Keratinocyte (primary cell): ENCODE measurements around the gene KCNK18. TPM values are rescaled to one million over a fixed set of nuclear protein-coding genes. Genes with fewer than 3 reads are reported as not detected.

Experiments
- DNase-seq: peaks from one replicate; pipeline ENCODE4 v3.0.0-alpha.2; 2011; ENCODE audit warnings: low read depth, missing footprints, low spot score
- FAIRE-seq: peaks from 2 replicates; lab custom pipeline; 2011; peaks lifted over from hg19 to GRCh38; lab: Jason Lieb, UNC
- H2AFZ ChIP-seq: 2 replicates; pipeline ENCODE4 v1.6.0; 2012; ENCODE audit warnings: low read length, control low read depth, inconsistent platforms; ENCODE audit not compliant: control insufficient read depth
- H3K27ac ChIP-seq: 2 replicates; pipeline ENCODE4 v1.5.1; 2011; ENCODE audit warnings: low read length; ENCODE audit not compliant: control insufficient read depth, insufficient read depth
- H3K27me3 ChIP-seq: 3 replicates; pipeline ENCODE4 v1.6.0; 2011; ENCODE audit warnings: low read length; ENCODE audit not compliant: control insufficient read depth, insufficient read depth; ENCODE audit errors: extremely low read depth
- H3K36me3 ChIP-seq, 2 experiments: 2 replicates in 1 of 2; 3 replicates in 1 of 2; pipeline ENCODE4 v1.5.1; 2011; ENCODE audit warnings: low read length in 2 of 2, mild to moderate bottlenecking in 1 of 2; ENCODE audit not compliant: control insufficient read depth in 2 of 2, insufficient read depth in 2 of 2; ENCODE audit errors: extremely low read depth in 1 of 2
- H3K4me1 ChIP-seq: 3 replicates; pipeline ENCODE4 v1.5.1; 2011; ENCODE audit warnings: low read length; ENCODE audit not compliant: control insufficient read depth, insufficient read depth; ENCODE audit errors: extremely low read depth
- H3K4me2 ChIP-seq: 3 replicates; pipeline ENCODE4 v1.6.0; 2011; ENCODE audit warnings: low read depth, low read length; ENCODE audit not compliant: control insufficient read depth, insufficient read depth; ENCODE audit errors: extremely low read depth
- H3K4me3 ChIP-seq, 3 experiments: fragments of 200-600 bp in 1 of 3; sonication (generic) in 1 of 3; 2 replicates in 2 of 3; 3 replicates in 1 of 3; pipeline ENCODE4 v1.5.1; 2011 to 2016; ENCODE audit warnings: low read length in 3 of 3, mild to moderate bottlenecking in 3 of 3, control low read depth in 2 of 3, inconsistent platforms in 1 of 3, low read depth in 1 of 3, mixed read lengths in 1 of 3, mixed run types in 1 of 3, moderate library complexity in 1 of 3; ENCODE audit not compliant: control insufficient read depth in 2 of 3, insufficient read depth in 2 of 3; ENCODE audit errors: extremely low read depth in 1 of 3
- H3K79me2 ChIP-seq: 2 replicates; pipeline ENCODE4 v1.6.0; 2012; ENCODE audit warnings: low read length; ENCODE audit not compliant: control insufficient read depth, insufficient read depth
- H3K9ac ChIP-seq: 3 replicates; pipeline ENCODE4 v1.6.0; 2011; ENCODE audit warnings: low read length; ENCODE audit not compliant: control insufficient read depth, insufficient read depth; ENCODE audit errors: extremely low read depth
- H3K9me1 ChIP-seq: 3 replicates; pipeline ENCODE4 v1.6.0; 2011; ENCODE audit warnings: low read length; ENCODE audit not compliant: control insufficient read depth, insufficient read depth; ENCODE audit errors: extremely low read depth
- H3K9me3 ChIP-seq: 2 replicates; pipeline ENCODE4 v1.5.1; 2012; ENCODE audit warnings: low read depth, low read length; ENCODE audit not compliant: control insufficient read depth
- H4K20me1 ChIP-seq: 3 replicates; pipeline ENCODE4 v1.6.0; 2011; ENCODE audit warnings: low read length; ENCODE audit not compliant: control insufficient read depth, insufficient read depth; ENCODE audit errors: extremely low read depth
- EZH2 ChIP-seq: IDR thresholded peaks from one replicate; pipeline ENCODE4 v1.6.1; 2012; ENCODE audit warnings: inconsistent platforms, mild to moderate bottlenecking, low read length, moderate library complexity
- dilution Hi-C: fragments of 300-500 bp; cut with MboI; formaldehyde crosslinking; loops from one replicate; pipeline ENCODE4 v1.7.0; 2020; ENCODE audit warnings: low sequenced_read_pairs; ENCODE audit not compliant: extremely low pct_ligation_motif_present
- polyA plus RNA-seq, 5 experiments: library from polyadenylated mRNA; depleted of rRNA in 3 of 5; stranded (reverse) in 3 of 5; stranded (forward) in 1 of 5; unstranded in 1 of 5; fragments of >200 nt; gene quantifications; 1 replicate in 1 of 5; 2 replicates in 3 of 5; 3 replicates in 1 of 5; pipeline versions ENCODE4 v1.2.1 to v1.2.3, GENCODE V29; 2011 to 2012; ENCODE audit warnings: missing spikeins in 2 of 5, low read depth in 1 of 5, low replicate concordance in 1 of 5
- TF ChIP-seq, protein P1 (sequence below), 3 experiments: IDR thresholded peaks in 1 of 3; conservative IDR thresholded peaks in 1 of 3; optimal IDR thresholded peaks in 1 of 3; 2 replicates in 2 of 3; 3 replicates in 1 of 3; pipeline versions ENCODE3 to v1.5.1; 2011; ENCODE audit warnings: low read length in 3 of 3, mild to moderate bottlenecking in 3 of 3, moderate library complexity in 2 of 3, control low read depth in 1 of 3, inconsistent platforms in 1 of 3; ENCODE audit not compliant: insufficient read depth in 2 of 3; ENCODE audit errors: extremely low read depth in 1 of 3

KCNK18 gene
- polyA plus RNA-seq, 1 donor (not counting 4 experiments of a cell fraction or from before 2014, with no cell fraction given) = not detected

GRCh38 chr10:117174439-117175214, 22.7 kb upstream of the KCNK18 start:
- Histone ChIP-seq H3K9ac (peak overlapping the region; percentile 10), H3K36me3 (no peaks in the 10 kb centered on the region), H4K20me1 (no peaks in the 10 kb centered on the region), H3K9me1 (no peaks in the 10 kb centered on the region), H2AFZ (peak overlapping the region; percentile 92), H3K27me3 (peaks cover 40% of the 10 kb centered on the region), H3K9me3 (no peaks in the 10 kb centered on the region), H3K4me3 (peak overlapping the region; percentile 35 to 71 (median 61)), H3K79me2 (no peaks in the 10 kb centered on the region), H3K4me2 (peak overlapping the region; percentile 90), H3K27ac (no peak overlapping the region), H3K4me1 (peaks cover 9% of the 10 kb centered on the region)
- DNase-seq (peak; percentile 23), FAIRE-seq (peak; percentile 76)
- TF ChIP-seq, protein P1, sequence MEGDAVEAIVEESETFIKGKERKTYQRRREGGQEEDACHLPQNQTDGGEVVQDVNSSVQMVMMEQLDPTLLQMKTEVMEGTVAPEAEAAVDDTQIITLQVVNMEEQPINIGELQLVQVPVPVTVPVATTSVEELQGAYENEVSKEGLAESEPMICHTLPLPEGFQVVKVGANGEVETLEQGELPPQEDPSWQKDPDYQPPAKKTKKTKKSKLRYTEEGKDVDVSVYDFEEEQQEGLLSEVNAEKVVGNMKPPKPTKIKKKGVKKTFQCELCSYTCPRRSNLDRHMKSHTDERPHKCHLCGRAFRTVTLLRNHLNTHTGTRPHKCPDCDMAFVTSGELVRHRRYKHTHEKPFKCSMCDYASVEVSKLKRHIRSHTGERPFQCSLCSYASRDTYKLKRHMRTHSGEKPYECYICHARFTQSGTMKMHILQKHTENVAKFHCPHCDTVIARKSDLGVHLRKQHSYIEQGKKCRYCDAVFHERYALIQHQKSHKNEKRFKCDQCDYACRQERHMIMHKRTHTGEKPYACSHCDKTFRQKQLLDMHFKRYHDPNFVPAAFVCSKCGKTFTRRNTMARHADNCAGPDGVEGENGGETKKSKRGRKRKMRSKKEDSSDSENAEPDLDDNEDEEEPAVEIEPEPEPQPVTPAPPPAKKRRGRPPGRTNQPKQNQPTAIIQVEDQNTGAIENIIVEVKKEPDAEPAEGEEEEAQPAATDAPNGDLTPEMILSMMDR (optimal IDR thresholded peaks at IDR 0.05 in 1 of 3, IDR thresholded peaks at IDR 0.05 in 1 of 3, conservative IDR thresholded peaks at IDR 0.05 in 1 of 3; ENCODE audit: extremely low read depth in 1 of 3, insufficient read depth in 2 of 3, low read length in 3 of 3) = peak; percentile 83 to 93 (median 84)
- TF ChIP-seq EZH2 = no peak
- dilution Hi-C loops = no loop called here

DNA sequence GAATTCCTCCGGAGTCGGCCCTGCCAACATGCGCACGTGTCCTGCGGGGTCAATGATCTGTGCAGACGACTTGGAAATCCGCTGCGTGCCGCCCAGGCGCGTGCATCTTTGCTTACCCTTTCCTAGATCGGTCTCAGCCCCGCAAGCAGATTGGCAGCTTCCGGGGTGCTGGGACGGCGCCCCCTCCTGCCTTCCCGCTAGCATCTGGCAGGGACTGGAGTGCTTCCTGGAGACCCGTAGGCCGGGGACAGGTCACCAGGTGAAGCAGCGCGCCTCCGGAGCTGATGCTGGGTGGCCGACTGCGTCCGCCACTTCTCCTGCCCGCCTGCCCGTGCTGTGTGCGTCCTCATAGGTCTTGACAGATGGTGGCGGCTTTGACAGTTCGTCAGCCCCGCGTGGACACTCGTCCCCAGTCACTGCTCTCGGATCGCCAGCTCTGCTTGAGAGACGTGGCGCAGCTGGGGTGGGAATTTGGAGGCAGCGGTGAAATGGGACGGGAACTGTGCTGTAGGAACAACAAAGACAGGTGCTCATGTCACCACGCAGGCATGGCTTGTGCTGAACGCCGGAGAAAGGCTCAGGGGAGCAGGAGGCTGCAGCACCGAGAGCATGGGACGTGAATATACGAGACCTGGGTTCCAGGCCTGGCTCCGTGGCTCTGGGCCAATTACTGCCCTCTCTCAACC, 21.9 kb upstream of the KCNK18 start:
- Histone ChIP-seq H3K4me1 (peaks cover 9% of the 10 kb centered on the region), H3K36me3 (no peaks in the 10 kb centered on the region), H4K20me1 (no peaks in the 10 kb centered on the region), H3K9ac (peak overlapping the region; percentile 10), H3K9me1 (no peaks in the 10 kb centered on the region), H3K27ac (no peak overlapping the region), H2AFZ (peak overlapping the region; percentile 92), H3K9me3 (no peaks in the 10 kb centered on the region), H3K4me3 (peak overlapping the region; percentile 35 to 71 (median 61)), H3K79me2 (no peaks in the 10 kb centered on the region), H3K4me2 (peak overlapping the region; percentile 90), H3K27me3 (peaks cover 33% of the 10 kb centered on the region)
- FAIRE-seq (no peak), DNase-seq (no peak)
- dilution Hi-C loops = no loop called here
- no peak for TF ChIP-seq EZH2
- TF ChIP-seq, protein P1 (optimal IDR thresholded peaks at IDR 0.05 in 1 of 3, IDR thresholded peaks at IDR 0.05 in 1 of 3, conservative IDR thresholded peaks at IDR 0.05 in 1 of 3; ENCODE audit: extremely low read depth in 1 of 3, insufficient read depth in 2 of 3, low read length in 3 of 3) = peak in 1 of 3 experiments; percentile 1
